ENCODE results near the gene STRBP.

STRBP gene

GRCh38 chr9:123314617-123315016, 46.2 kb upstream of the STRBP start:
- no peak overlapping the region for H2AFZ ChIP-seq (ENCODE audit: low read length)
- H3K9ac ChIP-seq (ENCODE audit: low read length), result no peak overlapping the region
- no peaks in the 10 kb centered on the region for H3K9me2 ChIP-seq (replicated peaks; ENCODE audit: insufficient read depth, low read length)
- H4K20me1 ChIP-seq (ENCODE audit: insufficient read depth, low read length), result no peaks in the 10 kb centered on the region
- no peaks in the 10 kb centered on the region for H3K4me1 ChIP-seq (ENCODE audit: low read length)
- no peaks in the 10 kb centered on the region for H3K36me3 ChIP-seq (replicated peaks; ENCODE audit: insufficient read depth, low read length)
- no peak overlapping the region for H3K4me3 ChIP-seq (ENCODE audit: low read length)
- no peaks in the 10 kb centered on the region for H3K9me3 ChIP-seq (replicated peaks; ENCODE audit: insufficient read depth, low read length)
- DNase-seq, result no peak
- H3K27ac ChIP-seq (ENCODE audit: low read length), result no peak overlapping the region
- no peaks in the 10 kb centered on the region for H3K27me3 ChIP-seq (replicated peaks; ENCODE audit: insufficient read depth, low read length)
- no peaks in the 10 kb centered on the region for H3F3A ChIP-seq (ENCODE audit: insufficient read depth, low read length)
- H3K4me2 ChIP-seq (ENCODE audit: low read depth, low read length), result no peak overlapping the region
- no peak for TF ChIP-seq CTCF (IDR thresholded peaks at IDR 0.05; ENCODE audit: low read length)
- H3K79me2 ChIP-seq (ENCODE audit: low read length), result no peaks in the 10 kb centered on the region

GRCh38 chr9:123312306-123312877, 44.0 kb upstream of the STRBP start:
- Histone ChIP-seq H3K27me3 (replicated peaks; ENCODE audit: insufficient read depth, low read length) (no peaks in the 10 kb centered on the region), H2AFZ (ENCODE audit: low read length) (no peak overlapping the region), H3K9me3 (replicated peaks; ENCODE audit: insufficient read depth, low read length) (no peaks in the 10 kb centered on the region), H3K9ac (ENCODE audit: low read length) (no peak overlapping the region), H4K20me1 (ENCODE audit: insufficient read depth, low read length) (no peaks in the 10 kb centered on the region), H3K9me2 (replicated peaks; ENCODE audit: insufficient read depth, low read length) (no peaks in the 10 kb centered on the region), H3F3A (ENCODE audit: insufficient read depth, low read length) (no peaks in the 10 kb centered on the region), H3K79me2 (ENCODE audit: low read length) (no peaks in the 10 kb centered on the region), H3K36me3 (replicated peaks; ENCODE audit: insufficient read depth, low read length) (no peaks in the 10 kb centered on the region), H3K4me1 (ENCODE audit: low read length) (no peaks in the 10 kb centered on the region), H3K4me2 (ENCODE audit: low read depth, low read length) (no peak overlapping the region), H3K27ac (ENCODE audit: low read length) (no peak overlapping the region), H3K4me3 (ENCODE audit: low read length) (no peak overlapping the region)
- TF ChIP-seq EZH2phosphoT487 (IDR thresholded peaks at IDR 0.05; ENCODE audit: low read length) (no peak), EZH2 (optimal IDR thresholded peaks at IDR 0.05; ENCODE audit: low read depth, low read length) (no peak), CTCF (IDR thresholded peaks at IDR 0.05; ENCODE audit: low read length) (no peak)
- no peak for DNase-seq

- Histone ChIP-seq H3K4me1 (ENCODE audit: low read length) (no peaks in the 10 kb centered on the region), H3K79me2 (ENCODE audit: low read length) (no peaks in the 10 kb centered on the region), H3K36me3 (replicated peaks; ENCODE audit: insufficient read depth, low read length) (no peaks in the 10 kb centered on the region), H4K20me1 (ENCODE audit: insufficient read depth, low read length) (no peaks in the 10 kb centered on the region), H3K27ac (ENCODE audit: low read length) (no peak overlapping the region), H3K27me3 (replicated peaks; ENCODE audit: insufficient read depth, low read length) (no peaks in the 10 kb centered on the region), H2AFZ (ENCODE audit: low read length) (no peak overlapping the region), H3K9ac (ENCODE audit: low read length) (no peak overlapping the region), H3K4me3 (ENCODE audit: low read length) (no peak overlapping the region), H3F3A (ENCODE audit: insufficient read depth, low read length) (no peaks in the 10 kb centered on the region), H3K9me2 (replicated peaks; ENCODE audit: insufficient read depth, low read length) (no peaks in the 10 kb centered on the region), H3K4me2 (ENCODE audit: low read depth, low read length) (no peak overlapping the region), H3K9me3 (replicated peaks; ENCODE audit: insufficient read depth, low read length) (no peaks in the 10 kb centered on the region)
- TF ChIP-seq EZH2 (optimal IDR thresholded peaks at IDR 0.05; ENCODE audit: low read depth, low read length) (no peak), CTCF (IDR thresholded peaks at IDR 0.05; ENCODE audit: low read length) (no peak), EZH2phosphoT487 (IDR thresholded peaks at IDR 0.05; ENCODE audit: low read length) (no peak)
- DNase-seq, result no peak
These were observed 42.9 kb upstream of the STRBP start for GRCh38 chr9:123311250-123311752.
